NCI-H510A treated with DMSO at 0.1 percent for 48 hours (cell line): ENCODE measurements around the gene MAGI3.
"Not testable (repeated sequence)": the region's sequence is repeated elsewhere in the genome, so short reads cannot be mapped to it uniquely, and the experiment has no call there.

Experiments
- DNase-seq: peaks from one replicate; lab custom pipeline; 2025; lab: John Stamatoyannopoulos, UW

Gene MAGI3

DNA sequence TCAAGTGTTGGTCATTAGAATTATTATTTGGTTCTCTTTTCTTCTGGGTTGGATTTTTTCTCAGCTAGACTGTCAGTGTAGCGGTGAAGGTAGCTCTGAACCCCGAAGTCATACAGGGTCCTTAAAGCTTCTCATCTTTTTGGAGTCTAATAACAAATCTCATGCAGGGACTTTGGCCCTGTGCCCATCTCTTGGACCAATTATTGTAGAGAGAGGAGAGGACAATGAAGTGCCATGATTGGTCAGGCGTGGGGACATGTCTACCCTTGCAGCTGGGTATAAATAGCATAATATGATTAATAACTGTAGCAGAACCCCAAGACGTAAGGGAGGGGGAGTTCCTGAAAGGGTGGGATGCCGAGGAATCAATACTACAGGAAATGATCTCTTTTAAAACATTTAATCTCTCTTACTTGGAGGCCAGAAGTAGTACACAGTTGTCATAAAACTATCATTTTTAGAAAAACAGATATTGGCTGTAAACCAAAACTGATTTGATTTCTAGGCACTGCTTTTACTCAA is 8.8 kb downstream of the MAGI3 start:
- DNase-seq, result no peak

DNA sequence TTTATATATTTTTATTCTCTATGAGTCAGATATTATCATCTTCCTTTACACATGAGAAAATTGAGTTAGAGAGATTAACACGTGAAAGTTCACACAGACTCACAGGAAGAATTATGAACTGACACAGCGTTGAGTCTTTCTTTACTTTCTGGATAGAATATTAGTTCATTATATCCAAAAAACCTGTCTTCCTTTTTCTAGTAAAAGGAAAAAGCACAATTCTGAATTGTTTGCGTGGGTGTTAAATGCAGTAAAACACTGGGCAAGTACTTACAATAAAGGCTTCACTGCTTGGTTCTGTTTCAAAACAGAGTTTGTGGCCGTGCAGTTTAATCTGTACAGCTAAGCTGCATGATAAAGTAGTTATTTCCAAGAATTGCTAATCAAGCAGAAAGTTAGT is 10.8 kb downstream of the MAGI3 start:
- DNase-seq, result no peak

DNA sequence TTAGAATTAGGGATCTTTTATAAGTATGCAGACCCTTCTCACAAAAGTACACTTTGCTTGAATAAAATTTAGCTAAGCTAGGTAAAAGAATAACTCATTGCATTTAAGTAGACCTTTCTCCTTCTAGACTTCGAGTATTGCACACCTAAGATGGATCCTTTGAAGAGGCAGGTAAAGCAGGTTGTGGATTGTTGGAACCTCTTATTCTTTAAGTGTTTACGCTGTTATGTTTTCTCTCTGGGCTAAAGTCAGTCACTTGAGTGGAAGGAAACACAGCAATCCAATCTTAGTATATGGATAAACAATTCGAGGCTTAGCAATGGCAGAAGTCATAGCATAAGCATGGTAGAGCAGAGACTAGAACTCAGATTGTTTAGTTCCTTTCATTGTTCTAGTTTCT is 11.4 kb downstream of the MAGI3 start:
- DNase-seq, result peak; percentile 15

DNA sequence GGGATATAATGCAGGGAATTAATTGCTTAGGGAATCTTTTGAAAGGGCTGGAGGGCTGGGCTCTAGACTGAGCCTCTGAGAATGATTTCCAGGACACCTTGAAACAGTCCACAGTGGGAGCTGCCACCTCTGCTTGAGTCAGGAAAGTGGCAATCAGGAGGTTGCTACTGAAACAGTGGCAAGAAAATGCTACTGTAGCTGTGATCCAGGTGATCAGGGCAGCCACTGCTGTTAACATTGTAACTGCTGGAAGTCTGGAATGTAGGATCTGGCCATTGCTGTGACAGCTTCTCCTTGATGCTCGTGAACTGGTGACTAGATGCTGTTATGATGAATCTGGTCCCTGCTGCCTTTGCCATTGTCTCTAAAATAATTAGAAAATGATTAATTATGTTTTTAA is 12.8 kb downstream of the MAGI3 start:
- DNase-seq, result no peak

DNA sequence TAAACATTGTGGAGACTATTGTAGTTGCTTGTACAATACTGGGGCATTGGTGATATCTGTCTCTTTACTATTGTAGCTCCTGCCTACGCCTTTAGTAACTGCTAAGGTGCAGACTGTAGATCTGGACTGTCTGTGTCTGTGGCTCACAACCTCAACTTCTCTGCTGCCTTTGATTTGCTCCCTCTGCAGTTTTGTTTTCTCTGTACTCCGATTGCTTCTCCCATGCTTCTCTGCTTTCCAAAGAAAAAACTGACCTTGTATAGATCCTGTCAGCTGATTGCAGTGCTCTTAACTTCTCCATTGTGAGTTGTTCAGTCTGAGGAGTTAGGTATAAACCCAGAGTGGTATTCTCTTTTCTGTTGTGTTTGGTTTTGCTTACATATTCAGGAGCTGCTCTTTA is 15.3 kb downstream of the MAGI3 start:
- DNase-seq, result no peak

DNA sequence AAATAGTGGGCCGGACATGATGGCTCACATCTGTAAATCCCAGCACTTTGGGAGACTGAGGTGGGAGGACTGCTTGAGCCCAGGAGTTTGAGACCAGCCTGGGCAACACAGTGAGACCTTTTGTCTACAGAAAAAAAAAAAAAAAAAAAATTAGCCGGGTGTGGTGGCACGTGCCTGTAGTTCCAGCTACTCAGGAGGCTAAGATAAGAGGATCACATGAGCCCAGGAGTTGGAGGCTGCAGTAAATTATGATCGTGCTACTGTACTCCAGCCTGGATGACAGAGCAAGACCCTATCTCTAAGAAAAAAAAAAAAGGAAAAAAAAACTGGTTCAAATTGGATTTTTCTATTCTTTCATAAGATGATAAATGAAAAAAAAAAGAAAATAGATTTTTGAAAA is 15.8 kb downstream of the MAGI3 start:
- not testable (repeated sequence) for DNase-seq

DNA sequence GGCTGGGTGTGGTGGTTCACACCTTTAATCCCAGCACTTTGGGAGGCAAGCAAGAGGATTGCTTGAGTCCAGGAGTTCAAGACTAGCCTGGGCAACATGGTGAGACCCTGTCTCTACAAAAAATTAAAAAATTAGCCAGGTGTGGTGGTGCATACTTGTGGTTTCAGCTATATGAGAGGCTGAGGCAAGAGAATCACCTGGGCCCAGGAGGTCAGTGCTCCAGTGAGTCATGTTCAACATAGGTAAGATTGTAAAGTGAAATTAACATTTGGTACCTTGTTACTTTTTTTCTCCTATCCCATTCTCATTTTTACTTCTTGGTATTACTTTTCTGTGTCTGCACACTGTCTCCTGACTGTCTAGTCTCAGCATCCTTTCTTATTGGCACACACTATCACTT is 19.0 kb downstream of the MAGI3 start:
- DNase-seq, result no peak

DNA sequence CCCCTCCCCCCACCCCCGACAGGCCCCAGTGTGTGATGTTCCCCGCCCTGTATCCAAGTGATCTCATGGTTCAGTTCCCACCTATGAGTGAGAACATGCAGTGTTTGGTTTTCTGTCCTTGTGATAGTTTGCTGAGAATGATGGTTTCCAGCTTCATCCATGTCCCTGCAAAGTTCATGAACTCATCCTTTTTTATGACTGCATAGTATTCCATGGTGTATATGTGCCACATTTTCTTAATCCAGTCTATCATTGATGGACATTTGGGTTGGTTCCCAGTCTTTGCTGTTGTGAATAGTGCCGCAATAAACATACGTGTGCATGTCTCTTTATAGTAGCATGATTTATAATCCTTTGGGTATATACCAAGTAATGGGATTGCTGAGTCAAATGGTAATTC is 21.7 kb downstream of the MAGI3 start:
- DNase-seq, result not testable (repeated sequence)

DNA sequence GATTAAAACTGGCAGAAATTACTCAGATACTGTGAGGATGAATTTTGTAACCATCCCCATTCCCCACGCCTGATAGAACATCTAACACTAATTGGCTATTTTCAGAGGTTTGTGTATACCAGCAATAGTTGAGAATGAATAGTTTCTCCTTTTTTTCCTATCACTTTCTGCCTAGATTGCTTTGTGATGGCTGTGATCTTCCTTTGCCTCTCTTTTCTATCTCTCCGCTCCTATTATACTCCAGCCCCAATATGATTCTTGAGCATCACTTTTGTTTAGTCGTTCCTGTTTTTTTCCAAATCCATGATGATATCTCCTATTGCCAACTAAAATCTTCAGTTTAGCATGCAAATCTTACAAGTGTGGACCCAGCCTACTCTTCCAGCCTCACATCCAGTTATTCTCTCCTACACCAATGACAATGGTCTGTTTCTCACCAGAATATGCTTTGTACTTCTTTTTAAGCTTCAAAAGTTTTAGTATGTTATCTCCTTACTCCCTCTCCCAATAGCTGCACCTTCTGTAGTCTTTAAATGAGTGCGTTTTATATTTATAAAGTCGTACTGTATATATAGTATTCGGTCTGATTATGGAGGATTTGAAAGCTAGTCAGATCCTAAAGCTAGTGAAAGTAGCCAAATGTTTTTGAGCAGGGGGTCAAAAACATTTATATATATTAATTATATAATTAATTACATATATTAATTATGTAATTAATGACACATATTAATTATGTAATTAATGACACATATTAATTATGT is 25.2 kb downstream of the MAGI3 start:
- no peak for DNase-seq

DNA sequence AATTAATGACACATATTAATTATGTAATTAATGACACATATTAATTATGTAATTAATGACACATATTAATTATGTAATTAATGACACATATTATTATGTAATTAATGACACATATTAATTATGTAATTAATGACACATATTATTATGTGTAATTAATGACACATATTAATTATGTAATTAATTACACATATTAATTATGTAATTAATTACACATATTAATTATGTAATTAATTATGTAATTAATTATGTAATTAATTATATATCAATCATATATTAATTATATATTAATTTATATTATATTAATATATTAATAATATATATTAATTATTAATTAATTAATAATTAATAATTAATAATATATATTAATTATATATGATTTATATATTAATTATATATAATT is 25.8 kb downstream of the MAGI3 start:
- DNase-seq, result not testable (repeated sequence)

DNA sequence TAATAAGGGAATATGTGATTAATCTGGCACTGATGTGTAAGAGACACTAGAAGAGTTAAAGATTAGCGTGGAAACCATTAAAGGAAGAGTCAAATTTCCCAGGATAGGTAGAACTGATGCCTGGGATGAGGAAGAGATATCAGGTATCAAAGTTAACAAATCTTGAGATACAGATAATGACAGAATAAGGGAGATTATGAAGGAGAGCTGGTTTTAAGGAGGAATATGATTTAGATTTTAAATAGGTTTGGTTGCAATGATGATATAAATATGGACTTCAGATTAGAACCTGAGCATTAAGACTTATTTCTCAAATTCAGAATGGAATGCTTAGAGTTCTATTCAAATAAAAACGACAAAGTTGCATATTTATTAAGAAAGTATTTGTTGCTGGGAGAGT is 26.2 kb downstream of the MAGI3 start:
- no peak for DNase-seq

DNA sequence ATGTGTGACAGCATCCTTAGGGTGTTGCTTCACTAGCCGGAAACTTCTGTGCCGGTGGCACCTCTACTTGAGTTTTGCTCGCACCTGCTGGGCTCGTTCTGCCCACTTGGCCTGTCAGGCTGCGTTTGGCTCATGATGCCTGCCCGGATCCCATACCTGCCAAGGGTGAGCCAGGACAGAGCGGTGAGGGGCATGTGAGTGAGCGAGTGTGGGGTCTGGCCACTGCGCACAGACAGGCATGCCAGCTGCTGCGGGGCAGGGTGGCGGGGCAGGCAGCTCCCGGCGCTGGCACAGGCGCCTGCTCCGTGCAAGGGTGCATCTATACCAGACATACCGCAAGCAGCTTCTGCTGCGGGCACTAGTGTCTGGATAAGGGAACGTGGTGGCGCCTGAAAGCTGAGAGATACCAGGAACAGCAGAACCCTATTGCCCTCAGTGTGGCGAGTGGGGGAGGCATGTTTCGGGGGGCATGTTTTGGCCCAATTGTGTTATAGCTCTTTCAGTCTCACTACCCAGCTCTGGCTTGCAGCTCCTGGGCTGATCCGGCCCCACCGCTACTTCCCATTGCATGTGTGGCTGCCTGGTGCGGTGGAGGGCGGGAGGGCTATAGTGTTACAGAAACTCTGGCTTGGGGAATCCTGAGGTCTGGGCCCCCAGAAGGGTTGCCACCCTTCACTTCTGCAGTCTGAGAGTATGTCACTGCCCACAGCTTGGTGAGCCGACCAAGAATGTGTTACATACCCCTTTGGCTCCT is 32.2 kb downstream of the MAGI3 start:
- DNase-seq, result no peak

DNA sequence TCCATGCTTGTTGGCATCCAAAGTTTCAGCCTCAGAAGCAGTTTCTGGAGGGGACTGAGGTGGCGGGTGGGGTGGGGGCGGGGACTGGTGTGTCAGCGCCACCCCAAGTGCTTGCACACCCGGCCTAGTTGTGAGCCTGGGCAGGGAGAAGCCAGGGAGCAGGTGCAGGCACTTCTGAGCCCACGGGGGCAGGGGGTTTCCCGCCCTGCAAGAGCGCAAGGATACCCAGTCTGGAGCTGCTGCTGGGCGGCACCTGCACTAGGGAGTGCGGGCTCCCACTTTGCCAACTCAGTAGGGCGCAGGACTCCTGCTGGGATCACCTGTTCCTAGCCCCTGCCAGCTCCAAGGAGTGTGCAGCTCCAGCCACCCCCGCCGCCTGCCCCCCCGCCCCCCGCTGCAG is 33.5 kb downstream of the MAGI3 start:
- no peak for DNase-seq

DNA sequence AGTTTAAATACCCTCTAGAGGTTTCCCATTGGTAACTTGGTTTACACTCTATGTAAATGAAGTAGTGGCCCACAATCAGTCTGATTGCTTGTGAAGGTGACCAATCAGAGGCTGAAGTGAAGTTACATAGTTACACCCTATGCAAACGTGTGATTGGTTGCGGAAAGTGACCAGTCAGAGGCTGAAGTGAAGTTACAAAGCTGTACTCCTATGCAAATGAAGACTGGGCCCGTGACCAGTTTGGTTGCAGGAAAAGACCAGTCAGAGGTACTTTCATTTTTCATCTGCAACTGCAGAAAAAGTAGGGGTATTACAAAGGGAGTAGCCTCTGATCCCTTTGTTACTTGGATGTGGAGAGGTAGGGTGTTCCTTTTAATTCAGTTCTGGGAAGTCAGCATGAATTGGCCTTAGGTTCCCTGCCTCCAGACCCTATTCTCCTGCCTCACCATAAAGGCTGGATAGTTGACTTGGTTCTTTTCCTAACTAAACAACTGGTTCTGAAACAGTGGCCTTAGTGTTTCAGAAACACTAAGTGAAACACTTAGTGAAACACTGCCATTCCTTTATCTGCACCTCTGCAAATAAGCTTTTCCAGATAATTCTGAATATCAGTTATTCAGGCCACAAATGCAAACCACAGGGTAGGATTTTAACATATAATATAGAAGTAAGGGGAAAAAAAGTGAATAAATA is 39.3 kb downstream of the MAGI3 start:
- DNase-seq, result no peak

DNA sequence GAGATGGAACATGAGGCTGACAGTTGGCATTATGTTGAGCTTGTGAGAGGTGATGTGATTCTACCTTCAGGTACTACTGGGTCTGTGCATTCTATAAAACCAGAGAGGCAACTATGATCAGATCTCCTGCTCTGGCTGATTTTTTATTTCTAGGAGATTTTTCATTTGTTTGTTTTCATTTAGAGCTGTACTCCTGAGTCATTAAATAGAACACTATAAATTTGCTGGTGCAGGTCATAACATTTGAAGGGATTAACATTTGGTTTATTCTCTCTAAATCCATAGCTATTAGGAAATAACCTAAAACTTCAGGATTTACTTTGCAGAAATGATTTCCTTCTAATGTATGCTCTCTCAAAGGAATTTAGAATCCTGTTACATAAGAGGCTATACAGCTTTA is 42.9 kb downstream of the MAGI3 start:
- no peak for DNase-seq

DNA sequence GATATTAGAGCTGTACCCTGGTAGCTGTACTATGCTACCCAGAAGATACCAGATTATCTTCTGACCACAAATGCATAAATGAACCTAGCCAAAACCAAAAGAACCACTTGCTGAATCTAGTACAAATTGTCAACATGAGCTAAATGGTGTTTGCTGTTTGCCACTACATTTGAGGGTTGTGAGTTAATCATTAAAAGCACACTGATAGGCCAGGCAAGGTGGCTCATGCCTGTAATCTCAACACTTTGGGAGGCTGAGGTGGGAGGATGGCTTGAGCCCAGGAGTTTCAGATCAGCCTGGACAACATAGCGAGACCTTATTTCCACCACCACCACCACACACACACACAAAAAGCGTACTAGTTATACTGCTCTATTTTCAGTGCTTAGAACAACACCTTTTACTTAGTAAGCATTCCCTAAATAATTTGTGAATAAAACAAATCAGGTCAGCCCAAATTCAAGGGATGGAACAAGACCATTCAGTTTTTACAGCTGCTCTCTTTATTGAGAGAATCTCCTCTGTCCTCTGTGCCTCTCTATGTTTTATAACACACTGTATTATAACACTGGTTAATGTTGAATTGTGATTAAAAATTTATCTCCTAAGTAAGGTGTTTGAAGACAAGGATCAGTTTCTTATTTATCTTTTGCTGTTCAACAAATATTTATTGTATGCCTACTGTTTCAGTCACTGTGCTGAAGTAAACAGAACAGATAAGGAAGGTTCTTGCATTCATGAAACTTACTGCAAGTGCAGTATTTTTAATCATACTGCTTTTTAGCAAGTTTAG is 44.0 kb downstream of the MAGI3 start:
- no peak for DNase-seq

DNA sequence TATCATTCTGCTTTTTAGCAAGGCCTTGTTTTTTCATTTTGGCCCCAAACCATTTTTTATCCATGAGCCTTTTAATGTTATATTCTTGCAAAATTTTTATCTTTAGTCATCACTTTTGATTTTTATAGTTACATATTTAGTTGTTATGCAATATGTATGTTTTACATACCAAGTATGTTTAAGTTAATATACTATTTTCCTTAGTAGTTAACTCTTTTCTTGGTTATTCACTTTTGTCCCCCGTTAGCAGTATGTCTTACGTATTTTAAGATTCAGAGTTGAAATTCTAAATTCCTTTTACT is 44.5 kb downstream of the MAGI3 start:
- DNase-seq, result no peak

DNA sequence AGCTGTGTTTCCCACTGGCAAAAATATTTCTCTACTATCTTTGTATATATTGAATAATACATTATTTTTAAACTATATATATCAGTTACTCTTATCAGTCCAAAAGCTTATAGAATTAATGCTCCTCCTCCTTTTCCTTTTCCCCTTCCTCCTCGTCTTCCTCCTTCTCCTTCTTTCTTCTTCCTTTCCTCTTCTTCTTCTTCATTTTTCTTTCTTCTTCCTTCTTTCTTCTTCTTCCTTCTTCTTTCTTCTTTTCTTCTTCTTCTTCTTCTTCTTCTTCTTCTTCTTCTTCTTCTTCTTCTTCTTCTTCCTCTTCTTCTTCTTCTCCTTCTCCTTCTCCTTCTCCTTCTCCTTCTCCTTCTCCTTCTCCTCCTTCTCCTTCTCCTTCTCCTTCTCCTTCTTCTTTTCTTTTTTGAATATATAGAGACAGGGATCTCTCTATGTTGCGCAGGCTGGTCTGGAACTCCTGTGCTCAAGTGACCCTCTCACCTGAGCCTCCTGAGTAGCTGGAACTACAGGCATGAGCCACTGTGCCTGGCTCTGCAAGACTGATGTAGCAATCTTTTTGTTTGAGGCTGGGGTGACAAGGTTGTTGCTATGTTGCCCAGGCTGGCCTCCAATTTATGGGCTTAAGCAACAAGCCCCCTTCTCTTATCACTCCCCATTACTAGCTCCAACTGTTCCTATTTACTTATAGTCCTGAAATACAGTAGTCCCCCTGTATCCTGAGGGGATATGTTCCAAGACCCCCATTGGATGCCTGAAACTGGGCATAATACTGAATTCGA is 47.4 kb downstream of the MAGI3 start:
- DNase-seq, result no peak

DNA sequence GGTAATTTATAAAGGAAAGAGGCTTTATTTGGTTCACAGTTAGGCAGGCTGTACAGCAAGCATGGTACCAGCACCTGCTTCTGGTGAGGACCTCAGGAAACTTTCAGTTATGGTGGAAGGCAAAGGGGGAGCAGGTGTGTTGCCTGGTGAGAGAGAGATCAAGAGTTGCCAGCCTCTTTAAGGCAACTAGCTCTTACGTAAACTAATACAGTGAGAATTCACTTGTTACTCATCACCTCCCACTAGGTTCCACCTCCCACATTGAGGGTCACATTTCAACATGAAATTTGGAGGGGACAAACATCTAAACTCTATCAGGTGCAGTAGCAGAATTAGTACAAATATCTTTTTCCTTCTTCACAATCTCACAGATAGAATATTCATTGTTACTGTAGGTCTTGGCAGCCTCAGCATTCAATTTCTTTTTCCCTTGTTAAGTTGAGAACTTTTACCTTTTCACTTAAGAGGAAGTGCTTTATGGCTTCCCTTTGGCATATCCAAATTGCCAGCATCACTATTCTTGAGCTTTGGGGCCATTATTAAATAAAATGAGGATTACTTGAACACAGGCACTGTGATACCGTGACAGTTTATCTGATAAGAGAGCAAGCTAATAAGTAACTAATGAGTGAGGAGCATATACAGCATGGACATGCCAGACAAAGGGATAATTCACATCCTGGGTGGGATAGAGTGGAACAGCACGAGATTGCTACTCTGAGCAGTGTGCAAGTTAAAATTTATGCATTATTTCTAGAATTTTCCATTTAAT is 48.4 kb downstream of the MAGI3 start:
- no peak for DNase-seq

DNA sequence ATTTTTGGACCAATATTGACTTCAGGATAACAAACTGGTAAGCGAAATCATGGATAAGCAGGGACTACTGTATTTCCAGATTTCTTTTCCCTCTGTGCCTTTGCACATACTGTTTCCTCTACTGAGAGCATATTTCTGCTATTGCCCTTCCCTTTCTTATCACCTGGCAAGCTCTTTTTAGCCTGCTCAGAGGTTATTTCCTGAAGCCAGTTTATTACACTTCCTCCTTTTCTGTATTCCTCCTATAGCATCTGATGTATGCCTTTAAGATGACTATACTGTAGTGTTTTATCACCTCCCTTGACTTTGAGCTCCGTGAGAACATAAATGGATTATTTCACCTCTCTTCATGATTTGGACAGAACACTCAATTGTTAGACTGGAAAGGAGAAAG is 49.0 kb downstream of the MAGI3 start:
- no peak for DNase-seq

DNA sequence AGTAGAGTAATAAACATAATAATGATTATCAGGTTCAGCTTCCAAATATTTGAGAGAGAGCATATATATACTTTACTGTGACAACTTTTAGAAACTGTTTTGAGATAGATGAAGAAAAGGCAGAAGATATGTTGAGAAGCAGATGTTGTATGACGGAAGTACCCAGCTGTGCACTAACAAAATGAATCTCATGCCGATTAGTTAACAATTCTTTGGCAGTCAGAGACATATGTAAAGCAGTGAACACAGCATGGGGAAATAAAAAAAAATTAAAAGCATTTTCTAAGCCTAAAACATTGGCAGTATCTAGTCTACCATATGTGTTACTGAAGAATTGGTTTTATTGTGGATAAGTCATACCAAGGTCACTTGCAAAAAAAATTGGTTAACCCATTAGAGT is 51.8 kb downstream of the MAGI3 start:
- DNase-seq, result no peak
